Daoy (cell line): ENCODE data around the gene TECPR1. TPM values are rescaled to one million over a fixed set of nuclear protein-coding genes. Genes with fewer than 3 reads are reported as not detected.
A peak's percentile ranks its signal among the peaks of the same experiment; 100 is the strongest.

ENCODE experiments used
- DNase-seq: peaks from one replicate; pipeline ENCODE4 v3.0.0-alpha.2; 2015; ENCODE audit warnings: low read depth
- total RNA-seq: library from RNA; depleted of rRNA; stranded (reverse); fragments of >200 nt; shearing (Covaris generic); gene quantifications from 2 replicates; pipeline ENCODE4 v1.2.3, GENCODE V29; 2014; rRNA removed

TECPR1 gene
- total RNA-seq, 1 experiment from 2014 or later: 5.2 TPM

- DNase-seq: peak; percentile 40
Observed at GRCh38 chr7:98165827-98166667, 86.0 kb downstream of the TECPR1 start.

Other genes starting within 250 kb of the TECPR1 start
- 4.4 and 6.2 TPM in 2 replicates for gene LMTK2, start 145.4 kb downstream of the TECPR1 start, total RNA-seq
- gene BHLHA15, start 40.8 kb downstream of the TECPR1 start, total RNA-seq: not detected in 2 replicates
- gene BRI3, start 29.5 kb upstream of the TECPR1 start, total RNA-seq: 9.6 and 14.4 TPM in 2 replicates
- 11.1 and 14.3 TPM in 2 replicates for gene BAIAP2L1, start 148.9 kb upstream of the TECPR1 start, total RNA-seq